HUES64 (cell line): ENCODE results near the gene FASTK.

Experiments
- H3K27ac ChIP-seq: 2 replicates; pipeline ENCODE4 v1.7.0; 2013; ENCODE audit warnings: low read depth, low read length, inconsistent platforms
- H3K27me3 ChIP-seq: 2 replicates; pipeline ENCODE4 v1.6.1; 2013; ENCODE audit warnings: mild to moderate bottlenecking, low read length; ENCODE audit not compliant: insufficient read depth
- H3K36me3 ChIP-seq: 2 replicates; pipeline ENCODE4 v1.6.1; 2013; ENCODE audit warnings: mild to moderate bottlenecking, low read length; ENCODE audit not compliant: insufficient read depth
- H3K4me1 ChIP-seq: 2 replicates; pipeline ENCODE4 v1.6.1; 2013; ENCODE audit warnings: mild to moderate bottlenecking, low read length, moderate library complexity; ENCODE audit not compliant: insufficient read depth
- H3K4me3 ChIP-seq: 2 replicates; pipeline ENCODE4 v1.5.1; 2013; ENCODE audit warnings: mild to moderate bottlenecking, low read length, moderate library complexity
- H3K9ac ChIP-seq: 2 replicates; pipeline ENCODE4 v1.6.1; 2013; ENCODE audit warnings: mild to moderate bottlenecking, low read depth, low read length
- H3K9me3 ChIP-seq: 2 replicates; pipeline ENCODE4 v1.6.1; 2013; ENCODE audit warnings: low read depth, low read length; ENCODE audit not compliant: insufficient read depth
- WGBS: fragments of 150-250, 120-280 bp; methylation state at CpG from one replicate; pipeline ENCODE4 v1.1.7; 2013; ENCODE audit warnings: missing lambda C conversion rate; 5-methylcytosine and 5-hydroxymethylcytosine counted together

Gene FASTK

DNA sequence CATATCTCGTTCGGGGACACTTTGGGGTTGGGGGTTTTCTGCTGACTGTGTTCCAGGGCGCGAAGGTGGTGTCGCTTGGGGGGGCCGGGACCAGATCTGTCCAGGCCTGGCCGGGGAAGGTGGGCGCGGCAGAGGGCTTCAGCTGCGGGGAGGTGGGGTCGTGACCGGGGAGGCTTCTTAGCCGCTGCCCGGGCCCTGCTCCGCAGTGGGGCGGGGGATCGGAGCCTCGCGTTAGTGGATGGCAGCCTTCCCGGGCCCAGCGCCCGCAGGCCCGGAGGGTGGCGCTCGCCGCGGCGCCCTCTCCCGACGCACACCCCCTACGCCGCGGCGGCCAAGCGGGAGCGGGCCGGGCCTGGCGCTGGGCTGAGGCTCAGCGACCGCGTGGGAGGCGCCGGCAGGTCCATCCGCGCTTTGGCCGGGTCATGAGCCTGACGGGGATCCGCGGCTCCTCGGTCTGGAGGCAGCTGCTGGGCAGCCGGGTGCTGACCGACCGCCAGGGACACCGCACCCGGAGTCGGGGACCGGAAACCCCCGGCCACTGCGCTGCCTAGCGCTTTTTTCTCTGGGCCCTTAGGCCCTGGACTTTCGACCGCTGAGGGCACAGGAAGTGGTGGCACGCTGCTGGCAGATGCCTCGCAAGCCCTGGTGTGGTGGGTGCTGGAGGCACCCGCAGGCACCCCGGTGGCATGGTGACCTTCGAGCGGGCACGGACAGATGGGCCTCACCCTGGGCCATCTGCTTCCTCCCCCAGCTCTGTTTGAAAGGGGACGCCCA, 6.8 kb upstream of the FASTK start:
- Histone ChIP-seq H3K9ac (peak overlapping the region; percentile 66), H3K4me1 (peaks cover 37% of the 10 kb centered on the region), H3K4me3 (peak overlapping the region; percentile 74), H3K9me3 (no peaks in the 10 kb centered on the region), H3K27ac (no peak overlapping the region), H3K27me3 (peaks cover 51% of the 10 kb centered on the region), H3K36me3 (0 out of 2 replicates have a peak, but pooled peaks cover 2% of the 10 kb centered on the region)
- 1% methylated on average over 70 of the region's 70 CpGs for WGBS

DNA sequence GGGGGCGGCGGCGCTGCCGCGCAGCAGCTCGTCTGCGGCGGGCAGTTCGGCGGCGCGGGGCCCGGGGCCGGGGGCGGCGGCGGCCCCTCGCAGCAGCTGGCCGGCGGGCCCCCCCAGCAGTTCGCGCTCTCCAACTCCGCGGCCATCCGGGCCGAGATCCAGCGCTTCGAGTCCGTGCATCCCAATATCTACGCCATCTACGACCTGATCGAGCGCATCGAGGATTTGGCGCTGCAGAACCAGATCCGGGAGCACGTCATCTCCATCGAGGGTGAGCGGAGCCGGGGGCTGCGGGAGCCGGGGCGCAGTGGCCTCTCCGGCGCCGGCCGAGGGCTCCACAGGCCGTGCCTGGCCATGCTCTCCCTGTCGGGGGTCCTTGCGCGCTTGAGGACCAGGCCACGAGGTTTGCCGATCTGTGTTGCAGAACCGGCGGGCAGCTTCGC, 6.2 kb upstream of the FASTK start:
- Histone ChIP-seq H3K9me3 (no peaks in the 10 kb centered on the region), H3K4me3 (peak overlapping the region; percentile 74), H3K27me3 (peaks cover 51% of the 10 kb centered on the region), H3K4me1 (peaks cover 41% of the 10 kb centered on the region), H3K36me3 (no peaks in the 10 kb centered on the region), H3K27ac (no peak overlapping the region), H3K9ac (peak overlapping the region; percentile 66)
- WGBS, result under 1% methylated on average over 56 of the region's 56 CpGs

DNA sequence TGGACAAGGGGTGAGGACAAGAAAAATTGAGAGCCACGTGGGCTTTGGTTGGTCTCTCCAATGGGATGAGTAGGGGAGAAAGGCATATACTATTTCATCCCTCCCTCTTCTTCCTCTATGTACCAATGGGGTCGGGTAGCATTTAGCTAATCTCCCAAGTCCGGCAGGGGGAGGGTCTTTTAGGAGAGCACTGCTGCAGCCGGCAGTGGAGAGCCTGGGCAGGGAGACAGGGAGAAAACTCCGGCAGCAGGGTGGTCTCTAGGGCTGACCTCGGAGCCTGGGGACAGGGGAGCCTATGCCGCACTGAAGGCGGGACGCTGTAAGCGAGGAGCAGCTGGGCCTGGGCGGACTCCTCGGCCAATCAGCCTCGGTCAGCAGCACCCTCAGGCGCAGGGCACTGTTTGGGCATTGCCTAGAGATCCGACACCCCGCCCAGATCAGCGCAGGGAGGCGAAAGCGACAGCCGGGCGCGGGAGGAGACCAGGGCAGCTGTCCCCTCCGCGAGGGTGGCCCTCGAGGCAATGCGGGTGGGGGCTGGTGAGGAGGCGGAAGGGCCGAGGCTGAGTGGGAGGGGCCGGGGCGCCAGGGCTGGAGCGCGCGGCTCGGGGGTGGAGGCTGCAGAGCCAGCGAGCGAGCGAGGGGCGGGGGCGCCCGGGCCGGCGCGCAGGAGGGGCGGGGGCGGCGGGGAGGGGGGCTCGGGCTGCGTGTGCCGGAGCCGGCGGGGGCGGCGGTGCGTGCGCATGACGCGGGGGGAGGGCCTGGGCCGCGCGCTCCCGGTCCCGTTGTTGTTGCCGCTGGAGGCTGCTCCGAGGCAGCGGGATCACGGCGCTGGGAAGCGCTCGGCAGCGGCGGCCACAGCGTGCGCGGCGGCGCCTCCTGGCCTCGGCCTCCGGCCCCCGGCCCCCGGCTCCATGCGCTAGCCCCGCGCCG, 5.3 kb upstream of the FASTK start, which contains the start of gene AGAP3:
Gene AGAP3, plus strand, starts transcription at position 785 of the 930 bp plus-strand sequence. CDS start 267 bp downstream, outside the sequence.
- Histone ChIP-seq H3K9me3 (no peaks in the 10 kb centered on the region), H3K4me1 (peaks cover 44% of the 10 kb centered on the region), H3K27me3 (peaks cover 51% of the 10 kb centered on the region), H3K27ac (peak within 1 kb of the TSS; percentile 65; the same call in 1 of the 2 replicates), H3K4me3 (peak within 1 kb of the TSS; percentile 74), H3K36me3 (no peaks in the 10 kb centered on the region), H3K9ac (peak within 1 kb of the TSS; percentile 66)
- under 1% methylated on average over 84 of the region's 84 CpGs for WGBS

DNA sequence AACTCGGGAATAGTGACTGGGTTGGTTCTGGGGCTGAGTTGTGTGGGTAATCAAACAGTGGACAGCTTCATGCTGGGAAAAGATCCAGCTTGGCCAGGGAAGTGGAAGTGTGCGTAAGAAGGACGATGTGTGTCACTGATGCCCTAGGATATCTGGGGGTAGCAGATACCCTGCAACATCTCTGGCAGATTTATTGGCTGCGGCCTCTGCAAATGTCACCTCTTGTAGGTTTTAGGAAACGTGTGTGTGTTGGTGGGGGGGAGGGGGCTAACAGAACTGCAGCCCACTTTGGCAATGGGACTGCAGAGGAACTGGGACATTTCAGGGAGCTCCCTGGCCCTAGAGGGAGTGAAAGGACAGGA, 4.7 kb upstream of the FASTK start:
- peaks cover 51% of the 10 kb centered on the region for H3K27me3 ChIP-seq
- no peaks in the 10 kb centered on the region for H3K9me3 ChIP-seq
- H3K4me3 ChIP-seq, result peak overlapping the region; percentile 64
- WGBS, result 41% methylated on average over 5 of the region's 5 CpGs
- H3K36me3 ChIP-seq, result no peaks in the 10 kb centered on the region
- no peak overlapping the region for H3K9ac ChIP-seq
- H3K27ac ChIP-seq, result no peak overlapping the region
- H3K4me1 ChIP-seq, result peaks cover 44% of the 10 kb centered on the region

DNA sequence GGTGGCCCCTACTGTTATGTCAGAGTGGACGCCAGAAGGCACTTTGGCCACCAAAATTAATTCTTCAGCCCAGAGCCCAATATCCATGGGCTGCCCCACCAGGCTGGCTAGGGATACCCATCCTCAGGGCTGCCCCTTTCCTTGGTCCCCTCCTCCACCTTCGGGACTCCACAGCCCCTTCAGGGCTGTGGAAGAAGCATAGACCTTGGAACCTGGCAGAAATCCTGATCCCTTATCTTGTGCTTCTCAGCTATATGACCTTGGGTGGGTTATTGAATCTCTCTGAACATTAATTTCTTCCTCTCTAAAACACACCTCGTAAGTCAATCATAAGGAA, 3.2 kb upstream of the FASTK start:
- peaks cover 40% of the 10 kb centered on the region for H3K27me3 ChIP-seq
- peak overlapping the region; percentile 66 for H3K4me3 ChIP-seq
- H3K9me3 ChIP-seq, result no peaks in the 10 kb centered on the region
- H3K36me3 ChIP-seq, result no peaks in the 10 kb centered on the region
- no peak overlapping the region; the same call in 1 of the 2 replicates for H3K9ac ChIP-seq
- H3K4me1 ChIP-seq, result peaks cover 44% of the 10 kb centered on the region
- WGBS, result 6% methylated on average over 2 of the region's 3 CpGs
- no peak overlapping the region for H3K27ac ChIP-seq

DNA sequence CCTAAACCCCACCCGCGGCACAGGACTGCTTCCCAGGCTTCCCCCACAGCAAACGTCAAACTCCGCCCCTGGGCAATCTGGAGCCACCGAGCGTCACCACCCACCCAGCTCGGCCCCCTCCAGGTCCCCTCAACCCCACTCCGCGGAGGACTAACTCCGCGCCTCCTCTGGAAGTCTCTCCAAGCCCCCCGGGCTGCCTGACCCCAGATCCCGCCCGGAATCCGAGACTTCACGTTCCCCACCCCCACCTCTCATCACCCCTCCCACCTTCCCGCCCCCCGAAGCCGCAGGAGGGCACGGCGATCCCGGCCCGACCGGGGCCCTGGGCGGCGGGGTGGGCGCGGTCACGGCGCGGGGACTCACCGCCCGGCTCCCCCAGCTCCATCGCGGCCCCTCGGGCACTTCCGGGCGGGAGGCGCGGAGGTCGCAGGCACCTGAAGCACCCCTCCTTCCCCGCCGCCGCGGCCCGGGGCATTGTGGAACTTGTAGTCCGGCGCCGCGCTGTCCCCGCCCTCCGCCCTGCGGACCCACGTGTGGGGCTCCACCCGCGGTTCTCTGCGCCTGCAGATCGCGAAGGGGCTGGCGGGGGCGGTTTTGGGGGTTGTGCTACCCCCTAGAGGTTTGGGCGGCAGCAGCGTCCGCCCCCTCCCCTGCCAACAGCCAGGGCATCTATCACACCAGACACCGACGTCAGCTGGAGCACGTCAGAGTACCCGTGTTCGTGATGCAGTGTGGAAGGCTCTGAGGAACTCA, 2.6 kb upstream of the FASTK start, which contains the start of gene TMUB1:
Gene TMUB1, minus strand, starts transcription at position 423 of the 753 bp plus-strand sequence. CDS start 930 bp downstream, outside the sequence.
- Histone ChIP-seq H3K9ac (peak within 1 kb of the TSS; percentile 24), H3K27ac (no peak within 1 kb of the TSS), H3K4me1 (peaks cover 41% of the 10 kb centered on the region), H3K27me3 (peaks cover 35% of the 10 kb centered on the region), H3K9me3 (no peaks in the 10 kb centered on the region), H3K36me3 (no peaks in the 10 kb centered on the region), H3K4me3 (peak within 1 kb of the TSS; percentile 66)
- under 1% methylated on average over 69 of the region's 69 CpGs for WGBS

DNA sequence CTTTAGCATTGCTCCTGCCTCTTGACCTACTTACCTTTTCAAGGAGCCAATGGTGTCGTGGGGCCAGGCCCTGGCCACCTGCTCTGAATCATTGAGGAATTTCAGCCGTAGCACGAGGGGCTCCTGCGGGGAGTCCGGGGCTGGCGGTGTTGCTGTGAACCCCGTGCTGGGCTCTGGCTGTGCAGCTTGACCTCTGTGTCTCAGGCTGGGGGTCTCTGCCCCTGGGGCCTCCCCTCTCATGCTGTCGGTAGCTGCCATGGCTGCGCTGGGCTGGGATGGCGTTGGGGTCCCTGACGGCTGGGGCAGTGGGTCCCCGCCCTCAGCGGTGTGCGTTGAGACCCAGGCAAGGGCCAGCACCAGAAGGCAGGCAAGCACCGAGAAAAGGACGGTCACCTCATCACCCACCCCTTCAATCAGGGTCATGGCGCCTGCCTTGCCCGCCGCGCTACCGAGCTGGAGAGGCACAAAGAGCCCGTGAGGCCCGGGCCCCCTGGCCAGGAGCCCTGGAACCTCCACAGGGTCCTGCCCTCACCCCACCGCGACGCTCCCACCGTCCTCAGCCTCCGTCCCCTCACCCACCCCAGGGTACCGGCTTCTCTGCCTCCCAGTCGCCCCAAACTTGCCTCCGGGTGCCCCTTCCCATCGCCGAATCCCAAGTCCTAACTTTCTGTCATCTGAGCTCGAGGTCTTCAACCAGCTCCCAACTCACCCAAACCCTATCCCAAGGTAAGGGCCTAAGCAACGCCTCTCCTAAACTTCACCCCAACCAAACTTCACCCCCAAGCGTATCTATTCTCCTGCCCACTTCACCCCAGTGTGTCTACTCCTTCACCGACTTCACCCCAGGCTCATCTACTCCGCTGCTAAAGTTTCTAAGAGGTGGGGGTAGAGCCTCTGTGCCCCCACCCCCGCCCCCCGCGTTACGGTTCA, 1.8 kb upstream of the FASTK start:
- H3K4me1 ChIP-seq, result peaks cover 34% of the 10 kb centered on the region
- WGBS, result 69% methylated on average over 38 of the region's 42 CpGs
- H3K27ac ChIP-seq, result no peak overlapping the region

DNA sequence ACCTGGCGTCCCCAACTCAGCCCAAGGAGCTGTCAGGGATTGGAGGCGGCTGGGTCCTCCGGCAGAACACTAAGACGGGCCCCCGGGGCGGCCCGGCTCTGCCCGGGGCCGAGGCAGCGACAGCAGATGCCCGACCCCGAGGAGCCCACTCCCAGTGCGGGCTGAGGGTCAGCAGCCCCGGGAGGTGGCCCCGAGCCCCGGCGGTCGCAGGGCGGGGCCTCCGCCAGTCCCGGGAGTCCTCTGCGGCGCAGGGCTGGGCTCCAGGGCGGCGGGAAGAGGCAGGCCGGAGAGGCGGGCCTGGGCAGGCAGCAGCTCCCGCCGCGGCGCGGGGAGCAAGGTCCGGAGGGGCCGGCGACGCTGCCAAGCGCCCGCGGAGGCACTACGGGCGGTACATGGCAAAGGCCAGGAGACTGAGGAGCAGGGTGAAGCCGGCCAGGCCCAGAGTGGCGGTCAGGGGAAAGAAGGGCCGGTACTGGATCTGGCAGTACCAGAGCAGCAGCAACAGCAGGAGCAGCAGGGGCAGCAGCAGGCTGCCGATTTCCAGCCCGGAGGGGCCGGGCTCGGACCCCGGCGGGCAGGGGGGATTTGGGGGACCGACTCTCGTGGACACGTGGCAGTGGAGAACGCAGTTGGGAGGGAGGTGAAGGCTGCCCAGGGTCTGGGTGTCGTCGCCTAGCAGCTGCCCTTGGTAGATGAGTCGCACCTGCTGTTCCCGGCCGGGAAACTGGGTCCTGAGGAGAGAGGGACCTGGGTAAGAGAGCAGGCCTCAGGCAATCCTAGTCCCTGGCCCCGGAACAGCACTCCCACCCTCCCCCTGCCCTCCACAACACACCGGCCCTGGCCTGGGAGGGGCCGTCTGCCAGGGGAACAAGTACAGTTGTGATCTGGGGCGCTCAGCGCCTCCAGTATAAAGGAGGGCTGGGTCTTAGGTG, 827 bp upstream of the FASTK start:
- H3K4me1 ChIP-seq, result peaks cover 34% of the 10 kb centered on the region

More for the DNA sequence above, 1.8 kb upstream of the FASTK start:
- Histone ChIP-seq H3K36me3 (no peaks in the 10 kb centered on the region), H3K9ac (peak overlapping the region; percentile 24; the same call in 1 of the 2 replicates), H3K4me3 (peak overlapping the region; percentile 66), H3K9me3 (no peaks in the 10 kb centered on the region), H3K27me3 (peaks cover 26% of the 10 kb centered on the region)

DNA sequence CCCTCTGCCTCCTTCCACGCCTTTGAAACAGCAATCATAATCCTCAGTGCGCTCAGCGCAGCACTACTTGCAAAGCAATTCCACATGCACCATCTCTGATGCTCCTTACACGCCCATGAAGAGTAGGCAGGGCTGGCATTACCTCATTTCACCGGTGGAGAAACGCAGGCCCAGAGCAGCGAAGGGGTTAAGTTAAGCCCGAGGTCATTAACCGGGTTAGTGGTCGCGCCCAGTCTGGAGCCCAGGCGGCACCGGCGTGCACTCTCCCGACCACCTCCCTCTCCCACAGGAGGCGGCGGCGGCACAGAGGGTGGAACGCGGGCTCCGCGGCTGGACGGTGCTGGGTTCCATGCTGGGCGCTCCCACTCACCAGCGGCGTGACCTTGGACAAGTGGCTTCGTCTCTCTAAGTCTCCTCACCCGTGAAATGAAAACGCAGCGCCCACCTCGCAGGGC, 515 bp downstream of the FASTK start:
- Histone ChIP-seq H3K9ac (peak overlapping the region; percentile 96), H3K36me3 (peaks cover 12% of the 10 kb centered on the region), H3K27ac (peak overlapping the region; percentile 86), H3K27me3 (peaks cover 16% of the 10 kb centered on the region), H3K4me1 (peaks cover 34% of the 10 kb centered on the region), H3K9me3 (no peaks in the 10 kb centered on the region), H3K4me3 (peak overlapping the region; percentile 98)
- 3% methylated on average over 31 of the region's 31 CpGs for WGBS

More for the DNA sequence above, 827 bp upstream of the FASTK start:
- WGBS, result 26% methylated on average over 64 of the region's 64 CpGs
- Histone ChIP-seq H3K27ac (peak overlapping the region; percentile 55; the same call in 1 of the 2 replicates), H3K4me3 (peak overlapping the region; percentile 98), H3K27me3 (peaks cover 20% of the 10 kb centered on the region), H3K36me3 (no peaks in the 10 kb centered on the region), H3K9me3 (no peaks in the 10 kb centered on the region), H3K9ac (peak overlapping the region; percentile 42; the same call in 1 of the 2 replicates)
